Measurements from ENCODE around the gene ADGRD2.

Gene ADGRD2

GRCh38 chr9:124477648-124478285 lies 27.5 kb downstream of the ADGRD2 start:
- in situ Hi-C loops (cut with MboI; ENCODE audit: low sequenced_read_pairs): no loop called here

- in situ Hi-C loops (cut with MboI; ENCODE audit: low sequenced_read_pairs): no loop called here
These were observed 28.1 kb downstream of the ADGRD2 start for GRCh38 chr9:124478354-124478753.

GRCh38 chr9:124479371-124479770 lies 29.1 kb downstream of the ADGRD2 start:
- in situ Hi-C loops (cut with MboI; ENCODE audit: low sequenced_read_pairs): no loop called here

GRCh38 chr9:124479947-124480620 lies 29.8 kb downstream of the ADGRD2 start:
- in situ Hi-C loops (cut with MboI; ENCODE audit: low sequenced_read_pairs): no loop called here

DNA sequence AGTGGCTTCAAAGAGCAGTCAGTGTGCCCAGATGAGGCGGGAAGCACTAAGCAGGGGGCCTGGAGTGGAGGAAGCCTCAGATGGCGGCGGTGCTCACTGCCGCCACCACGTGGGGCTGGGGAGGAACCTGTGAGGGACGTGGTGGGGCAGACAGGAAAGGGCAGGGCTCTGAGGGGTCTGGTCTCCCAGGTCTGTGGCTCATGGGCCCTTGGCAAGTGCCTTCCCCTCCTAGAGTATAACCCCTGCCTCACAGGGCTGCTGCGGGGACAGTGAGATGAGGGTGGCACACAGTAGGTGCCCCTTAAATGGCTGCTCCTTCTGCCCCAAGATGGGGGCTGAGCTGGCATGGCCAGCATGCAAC lies 30.4 kb downstream of the ADGRD2 start:
- in situ Hi-C loops (cut with MboI; ENCODE audit: low sequenced_read_pairs): no loop called here

GRCh38 chr9:124481115-124481514 lies 30.9 kb downstream of the ADGRD2 start:
- in situ Hi-C loops (cut with MboI; ENCODE audit: low sequenced_read_pairs): no loop called here

- in situ Hi-C loops (cut with MboI; ENCODE audit: low sequenced_read_pairs): no loop called here
These were observed 32.3 kb downstream of the ADGRD2 start for GRCh38 chr9:124482431-124483031.

DNA sequence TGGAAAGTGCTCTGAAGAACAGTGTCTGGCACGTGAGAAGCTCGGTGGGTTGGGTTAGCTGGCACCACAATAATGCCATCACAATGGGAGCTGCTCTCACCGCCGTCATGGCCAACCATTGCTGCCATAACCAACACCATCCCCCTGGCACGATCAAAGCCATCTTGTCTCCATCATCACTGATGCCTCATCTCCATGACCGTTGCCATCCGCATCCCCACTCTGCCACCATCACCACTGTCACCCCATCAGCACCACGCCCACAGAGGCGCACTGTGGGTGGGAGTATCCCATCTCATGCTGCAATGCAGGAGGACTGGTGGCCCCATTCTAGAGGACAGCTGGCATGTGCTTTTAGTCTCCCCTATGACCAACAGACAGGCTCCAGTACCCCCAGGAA lies 33.2 kb downstream of the ADGRD2 start:
- in situ Hi-C loops (cut with MboI; ENCODE audit: low sequenced_read_pairs): no loop called here

GRCh38 chr9:124485201-124485600 lies 35.0 kb downstream of the ADGRD2 start:
- in situ Hi-C loops (cut with MboI; ENCODE audit: low sequenced_read_pairs): no loop called here

- in situ Hi-C loops (cut with MboI; ENCODE audit: low sequenced_read_pairs): no loop called here
These were observed 35.7 kb downstream of the ADGRD2 start for GRCh38 chr9:124485936-124486335.

DNA sequence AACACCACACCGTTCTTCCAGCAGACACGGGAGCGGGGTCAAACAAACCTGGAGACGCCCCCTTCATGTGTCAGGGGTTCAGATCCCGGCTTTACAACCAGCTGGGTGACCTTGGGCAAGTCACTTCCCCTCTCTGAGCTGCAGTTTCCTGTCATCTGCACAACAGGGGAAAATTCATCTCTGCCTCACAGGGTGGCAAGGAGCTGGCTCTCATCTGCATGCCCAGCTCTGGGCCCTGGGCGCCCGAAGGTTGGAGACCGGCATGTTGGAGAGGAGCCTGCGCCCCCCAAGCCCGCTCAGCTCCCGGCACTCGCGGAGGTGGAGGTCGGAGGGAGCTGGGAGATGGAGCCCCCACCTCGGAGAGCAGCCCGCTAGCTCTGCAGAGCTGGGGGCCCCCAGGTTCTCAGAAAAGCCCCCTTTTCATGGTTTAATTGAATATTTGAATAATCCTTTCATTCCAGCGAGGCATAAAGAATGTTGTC lies 36.6 kb downstream of the ADGRD2 start:
- in situ Hi-C loops (cut with MboI; ENCODE audit: low sequenced_read_pairs): no loop called here

GRCh38 chr9:124487260-124488182 lies 37.3 kb downstream of the ADGRD2 start:
- in situ Hi-C loops (cut with MboI; ENCODE audit: low sequenced_read_pairs): no loop called here

DNA sequence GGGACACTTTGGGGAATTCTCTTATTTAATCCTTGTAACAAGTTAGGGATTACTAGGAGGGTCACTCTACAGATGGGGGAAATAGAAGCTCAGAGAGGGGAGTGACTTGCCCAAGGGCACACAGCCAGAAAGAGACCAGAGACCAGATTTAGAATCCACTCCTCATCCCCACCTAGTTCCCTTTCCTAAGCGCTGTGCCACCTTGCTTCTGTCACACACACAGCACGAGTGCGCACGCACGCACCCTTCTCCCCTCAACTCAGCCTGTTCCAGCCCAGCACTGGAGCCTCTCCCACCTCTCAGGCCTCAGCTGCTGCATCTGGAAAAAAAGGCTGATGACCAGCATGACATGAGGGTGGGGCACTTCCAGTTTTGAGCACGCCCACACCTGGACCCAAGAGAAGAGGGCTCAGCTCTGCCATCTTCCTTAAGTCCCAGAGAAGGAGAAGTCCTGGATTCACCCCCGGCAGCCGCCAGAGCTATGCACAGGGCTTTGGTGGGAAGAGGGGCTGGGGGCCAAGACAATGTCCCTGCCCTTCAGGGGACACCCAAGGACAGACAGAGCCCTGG lies 38.5 kb downstream of the ADGRD2 start:
- in situ Hi-C loops (cut with MboI; ENCODE audit: low sequenced_read_pairs): no loop called here

DNA sequence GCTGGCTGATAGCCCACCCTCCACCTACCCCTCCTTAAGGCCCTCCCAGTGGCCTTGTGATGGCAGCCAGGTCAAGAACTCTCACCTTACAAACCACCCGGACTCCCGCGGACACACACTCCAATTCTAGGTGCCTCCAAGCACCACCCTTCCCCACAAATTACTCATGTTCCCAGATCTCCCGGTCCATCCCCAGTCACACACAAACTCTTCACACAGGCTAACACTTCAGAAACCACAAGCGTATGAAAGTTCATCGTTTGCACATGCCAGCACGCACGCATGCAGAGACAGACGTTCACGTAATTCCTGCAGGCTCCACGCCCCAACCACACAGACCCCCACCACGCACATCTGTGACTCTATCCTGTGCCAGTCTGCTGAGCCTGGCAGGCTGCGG lies 39.0 kb downstream of the ADGRD2 start:
- in situ Hi-C loops (cut with MboI; ENCODE audit: low sequenced_read_pairs): no loop called here

DNA sequence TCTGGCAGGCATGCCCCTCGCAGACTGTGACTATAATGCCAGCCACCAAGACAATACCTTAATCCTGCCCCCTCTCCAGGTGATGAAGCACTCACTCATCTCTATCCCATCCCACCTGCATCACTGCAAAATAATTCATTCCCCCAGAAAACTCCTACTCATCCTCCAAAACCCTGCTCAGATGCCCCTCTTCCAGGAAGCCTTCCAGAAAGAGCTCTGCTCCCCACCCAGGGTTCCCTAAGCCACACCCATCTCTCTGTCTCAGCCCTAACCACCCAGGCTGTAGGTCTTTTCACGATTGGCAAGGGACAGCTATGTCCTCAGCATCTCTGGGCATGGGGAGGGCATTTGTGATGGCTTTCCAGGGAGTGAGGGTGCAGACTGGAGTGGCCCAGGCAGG lies 39.8 kb downstream of the ADGRD2 start:
- in situ Hi-C loops (cut with MboI; ENCODE audit: low sequenced_read_pairs): no loop called here

DNA sequence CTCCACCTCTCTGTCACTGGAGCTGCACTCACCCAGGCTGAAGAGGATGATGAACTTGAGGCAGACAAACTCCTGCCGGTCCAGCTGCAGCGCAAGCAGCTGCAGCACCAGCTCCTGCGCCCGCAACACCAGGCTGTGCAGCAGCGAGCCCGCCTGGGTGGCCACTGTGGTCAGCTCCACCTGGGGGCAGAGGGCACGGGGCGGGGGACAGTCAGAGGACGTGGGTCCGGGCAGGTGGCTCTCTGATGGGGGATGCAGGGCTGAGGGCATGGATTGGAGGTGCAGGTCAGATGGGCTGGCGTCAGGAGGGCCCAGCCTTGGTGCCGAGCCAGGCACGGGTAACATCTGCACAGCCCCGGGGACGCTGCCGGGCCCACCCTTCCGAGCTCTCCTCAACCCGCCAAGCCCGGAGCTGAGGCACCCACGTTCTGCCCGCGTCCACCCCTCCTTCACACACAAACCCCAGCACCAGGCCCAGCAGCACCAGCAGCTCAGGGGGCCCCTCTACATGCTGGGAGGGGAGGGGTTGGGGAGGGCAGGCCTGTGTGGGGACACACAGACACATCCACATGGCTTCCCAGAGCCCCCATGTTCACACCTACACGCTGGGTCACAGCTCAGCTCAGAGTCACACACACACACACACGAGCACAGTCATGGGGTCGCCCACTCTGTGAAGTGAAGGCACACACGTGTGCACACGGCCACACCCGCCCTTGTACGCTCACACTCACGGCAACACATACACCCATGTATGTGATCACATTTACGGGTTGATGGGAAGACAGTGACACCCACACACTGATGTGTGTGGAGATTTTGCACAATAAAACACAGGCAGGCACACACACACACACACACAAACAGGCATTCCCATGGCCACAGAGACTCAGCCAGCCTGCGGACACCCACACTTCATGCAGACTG lies 41.1 kb downstream of the ADGRD2 start:
- in situ Hi-C loops (cut with MboI; ENCODE audit: low sequenced_read_pairs): no loop called here

- in situ Hi-C loops (cut with MboI; ENCODE audit: low sequenced_read_pairs): no loop called here
These were observed 42.6 kb downstream of the ADGRD2 start for GRCh38 chr9:124492818-124493217.

DNA sequence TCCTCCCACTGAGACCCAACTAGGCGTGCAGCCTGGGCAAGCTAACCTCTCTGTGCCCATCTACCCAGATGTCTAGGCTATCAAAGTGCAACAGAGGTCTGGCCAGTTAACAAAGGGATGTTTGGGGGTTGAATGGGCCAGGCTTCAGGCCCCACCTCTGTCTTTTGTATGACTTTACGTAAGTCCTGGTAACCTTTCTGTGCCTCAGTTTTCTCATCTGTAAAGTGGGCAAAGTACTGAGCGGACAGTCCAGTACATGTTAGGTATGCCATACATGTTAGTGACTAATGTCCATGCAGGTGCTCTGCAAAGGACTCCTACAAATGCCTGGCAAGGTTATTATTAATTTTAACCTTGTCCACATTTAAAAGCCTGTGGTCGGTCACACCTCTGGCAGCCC lies 43.0 kb downstream of the ADGRD2 start:
- in situ Hi-C loops (cut with MboI; ENCODE audit: low sequenced_read_pairs): no loop called here

GRCh38 chr9:124493794-124494479 lies 43.7 kb downstream of the ADGRD2 start:
- in situ Hi-C loops (cut with MboI; ENCODE audit: low sequenced_read_pairs): no loop called here
